Neural cell (in vitro differentiated cells): ENCODE data around the gene SPAM1. TPM values are rescaled to one million over a fixed set of nuclear protein-coding genes. Genes with fewer than 3 reads are reported as not detected.

Experiments used
- H2AFZ ChIP-seq: fragments of 200-600, 300-800 bp; sonication (generic), shearing (Covaris generic); 2 replicates; pipeline ENCODE4 v1.6.0; 2014; ENCODE audit warnings: low read depth, mild to moderate bottlenecking, antibody characterized with exemption, low read length, moderate library complexity
- H3F3A ChIP-seq: fragments of 200-600 bp; shearing (Covaris generic); 2 replicates; pipeline ENCODE4 v1.6.1; 2016; ENCODE audit warnings: mild to moderate bottlenecking, moderate library complexity, mixed read lengths, antibody characterized with exemption, low read length; ENCODE audit not compliant: insufficient read depth, poor library complexity, severe bottlenecking
- H3K27ac ChIP-seq: fragments of 200-600, 300-800 bp; sonication (generic), shearing (Covaris generic); 2 replicates; pipeline ENCODE4 v1.5.1; 2014; ENCODE audit warnings: mild to moderate bottlenecking, low read length, moderate library complexity
- H3K27me3 ChIP-seq: fragments of 300-800, 200-600 bp; sonication (generic), shearing (Covaris generic); 2 replicates; pipeline ENCODE4 v1.6.0; 2014; ENCODE audit warnings: mild to moderate bottlenecking, low read depth, low read length, moderate library complexity; ENCODE audit not compliant: insufficient read depth
- H3K36me3 ChIP-seq: fragments of 300-800, 200-600 bp; sonication (generic), shearing (Covaris generic); 2 replicates; pipeline ENCODE4 v1.5.1; 2014; ENCODE audit warnings: mild to moderate bottlenecking, antibody characterized with exemption, low read length, moderate library complexity; ENCODE audit not compliant: insufficient read depth
- H3K4me2 ChIP-seq: fragments of 300-800, 200-600 bp; sonication (generic), shearing (Covaris generic); 2 replicates; pipeline ENCODE4 v1.6.0; 2014; ENCODE audit warnings: mild to moderate bottlenecking, low read length
- H3K4me3 ChIP-seq: fragments of 300-800, 200-600 bp; sonication (generic), shearing (Covaris generic); 2 replicates; pipeline ENCODE4 v1.5.1; 2014; ENCODE audit warnings: mild to moderate bottlenecking, low read length, moderate library complexity
- H3K79me2 ChIP-seq: fragments of 200-600 bp; shearing (Covaris generic); replicated peaks from 2 replicates; pipeline ENCODE4 v1.6.0; 2014; ENCODE audit warnings: mild to moderate bottlenecking, low read length, moderate library complexity; ENCODE audit not compliant: insufficient read depth
- H3K9ac ChIP-seq: fragments of 300-800, 200-600 bp; sonication (generic), shearing (Covaris generic); 2 replicates; pipeline ENCODE4 v1.6.1; 2016; ENCODE audit warnings: mild to moderate bottlenecking, low read length, mixed read lengths
- H3K9me2 ChIP-seq: fragments of 200-600 bp; shearing (Covaris generic); 2 replicates; pipeline ENCODE4 v1.6.1; 2016; ENCODE audit warnings: mild to moderate bottlenecking, low read length, mixed read lengths; ENCODE audit not compliant: insufficient read depth
- H3K9me3 ChIP-seq: fragments of 200-600, 300-800 bp; sonication (generic), shearing (Covaris generic); 2 replicates; pipeline ENCODE4 v1.6.1; 2016; ENCODE audit warnings: mild to moderate bottlenecking, mixed run types, low read length, moderate library complexity, mixed read lengths
- H4K20me1 ChIP-seq: fragments of 200-600 bp; shearing (Covaris generic); 2 replicates; pipeline ENCODE4 v1.6.1; 2016; ENCODE audit warnings: mild to moderate bottlenecking, mixed run types; ENCODE audit not compliant: insufficient read depth
- EP300 ChIP-seq: fragments of 450-650 bp; conservative IDR thresholded peaks from 2 replicates; pipeline ENCODE4 v1.6.1; 2014; ENCODE audit warnings: antibody characterized with exemption, mild to moderate bottlenecking, moderate library complexity; ENCODE audit not compliant: poor library complexity, severe bottlenecking
- EZH2 ChIP-seq: fragments of 200-600, 300-800 bp; shearing (Covaris generic), sonication (generic); IDR thresholded peaks from 2 replicates; pipeline ENCODE4 v1.6.1; 2014; ENCODE audit warnings: antibody characterized with exemption, low read length, borderline replicate concordance, mild to moderate bottlenecking; ENCODE audit not compliant: insufficient read depth, poor library complexity, severe bottlenecking
- MXI1 ChIP-seq: fragments of 450-650 bp; conservative IDR thresholded peaks from 2 replicates; pipeline ENCODE4 v1.6.1; 2014; ENCODE audit warnings: antibody characterized with exemption, mild to moderate bottlenecking; ENCODE audit not compliant: poor library complexity, severe bottlenecking
- POLR2AphosphoS5 ChIP-seq: IDR thresholded peaks from 2 replicates; pipeline ENCODE4 v1.6.1; 2012
- RAD21 ChIP-seq: fragments of 450-650 bp; conservative IDR thresholded peaks from 2 replicates; pipeline ENCODE4 v1.6.1; 2014; ENCODE audit warnings: antibody characterized with exemption, mild to moderate bottlenecking, moderate library complexity
- SMC3 ChIP-seq: fragments of 450-650 bp; conservative IDR thresholded peaks from 2 replicates; pipeline ENCODE4 v1.6.1; 2014; ENCODE audit warnings: antibody characterized with exemption, mild to moderate bottlenecking, moderate library complexity; ENCODE audit not compliant: poor library complexity
- TAF1 ChIP-seq: IDR thresholded peaks from 2 replicates; pipeline ENCODE4 v1.6.1; 2012; ENCODE audit warnings: low read depth
- polyA plus RNA-seq: library from polyadenylated mRNA; depleted of rRNA; stranded (reverse); fragments of >200 nt; gene quantifications from 2 replicates; pipeline ENCODE4 v1.2.3, GENCODE V29; 2014
- TF ChIP-seq, protein P1 (sequence below): IDR thresholded peaks from 2 replicates; pipeline ENCODE4 v1.6.1; 2012; ENCODE audit warnings: borderline replicate concordance
- TF ChIP-seq, protein P2 (sequence below): fragments of 450-650 bp; IDR thresholded peaks from 2 replicates; pipeline ENCODE4 v1.5.1; 2014; ENCODE audit warnings: antibody characterized with exemption, mild to moderate bottlenecking, moderate library complexity; ENCODE audit not compliant: poor library complexity, severe bottlenecking

The SPAM1 gene
- polyA plus RNA-seq, 1 donor from 2014 or later = not detected

DNA sequence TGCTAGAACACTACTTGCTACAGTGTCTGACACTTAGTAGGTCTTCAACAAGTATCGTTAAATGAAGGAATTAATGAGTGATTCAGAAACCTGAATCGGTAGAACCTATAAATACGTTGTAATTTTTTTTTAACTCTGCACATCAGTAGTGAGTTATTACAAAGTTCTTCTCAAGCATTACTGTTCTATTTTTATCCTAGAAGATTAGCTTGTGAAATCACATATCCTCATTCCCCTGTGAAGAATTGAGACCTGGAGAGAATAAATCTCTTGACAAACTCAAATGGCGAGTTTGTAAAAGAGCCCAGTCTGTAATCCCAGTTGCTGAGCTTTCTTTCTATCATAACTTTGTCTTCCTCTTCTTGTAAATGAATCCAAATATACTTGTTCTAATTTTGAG lies 45.4 kb upstream of the SPAM1 start:
- Histone ChIP-seq H4K20me1 (no peaks in the 10 kb centered on the region), H3F3A (peaks cover 5% of the 10 kb centered on the region), H3K27me3 (no peaks in the 10 kb centered on the region), H3K9me3 (no peaks in the 10 kb centered on the region), H3K79me2 (no peaks in the 10 kb centered on the region), H3K36me3 (no peaks in the 10 kb centered on the region), H2AFZ (no peak overlapping the region), H3K9me2 (no peaks in the 10 kb centered on the region), H3K9ac (no peak overlapping the region), H3K27ac (no peak overlapping the region), H3K4me3 (no peak overlapping the region), H3K4me2 (no peak overlapping the region)
- TF ChIP-seq MXI1 (no peak), RAD21 (no peak), POLR2AphosphoS5 (no peak)
- TF ChIP-seq, protein P1, sequence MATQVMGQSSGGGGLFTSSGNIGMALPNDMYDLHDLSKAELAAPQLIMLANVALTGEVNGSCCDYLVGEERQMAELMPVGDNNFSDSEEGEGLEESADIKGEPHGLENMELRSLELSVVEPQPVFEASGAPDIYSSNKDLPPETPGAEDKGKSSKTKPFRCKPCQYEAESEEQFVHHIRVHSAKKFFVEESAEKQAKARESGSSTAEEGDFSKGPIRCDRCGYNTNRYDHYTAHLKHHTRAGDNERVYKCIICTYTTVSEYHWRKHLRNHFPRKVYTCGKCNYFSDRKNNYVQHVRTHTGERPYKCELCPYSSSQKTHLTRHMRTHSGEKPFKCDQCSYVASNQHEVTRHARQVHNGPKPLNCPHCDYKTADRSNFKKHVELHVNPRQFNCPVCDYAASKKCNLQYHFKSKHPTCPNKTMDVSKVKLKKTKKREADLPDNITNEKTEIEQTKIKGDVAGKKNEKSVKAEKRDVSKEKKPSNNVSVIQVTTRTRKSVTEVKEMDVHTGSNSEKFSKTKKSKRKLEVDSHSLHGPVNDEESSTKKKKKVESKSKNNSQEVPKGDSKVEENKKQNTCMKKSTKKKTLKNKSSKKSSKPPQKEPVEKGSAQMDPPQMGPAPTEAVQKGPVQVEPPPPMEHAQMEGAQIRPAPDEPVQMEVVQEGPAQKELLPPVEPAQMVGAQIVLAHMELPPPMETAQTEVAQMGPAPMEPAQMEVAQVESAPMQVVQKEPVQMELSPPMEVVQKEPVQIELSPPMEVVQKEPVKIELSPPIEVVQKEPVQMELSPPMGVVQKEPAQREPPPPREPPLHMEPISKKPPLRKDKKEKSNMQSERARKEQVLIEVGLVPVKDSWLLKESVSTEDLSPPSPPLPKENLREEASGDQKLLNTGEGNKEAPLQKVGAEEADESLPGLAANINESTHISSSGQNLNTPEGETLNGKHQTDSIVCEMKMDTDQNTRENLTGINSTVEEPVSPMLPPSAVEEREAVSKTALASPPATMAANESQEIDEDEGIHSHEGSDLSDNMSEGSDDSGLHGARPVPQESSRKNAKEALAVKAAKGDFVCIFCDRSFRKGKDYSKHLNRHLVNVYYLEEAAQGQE = no peak
- TF ChIP-seq, protein P2, sequence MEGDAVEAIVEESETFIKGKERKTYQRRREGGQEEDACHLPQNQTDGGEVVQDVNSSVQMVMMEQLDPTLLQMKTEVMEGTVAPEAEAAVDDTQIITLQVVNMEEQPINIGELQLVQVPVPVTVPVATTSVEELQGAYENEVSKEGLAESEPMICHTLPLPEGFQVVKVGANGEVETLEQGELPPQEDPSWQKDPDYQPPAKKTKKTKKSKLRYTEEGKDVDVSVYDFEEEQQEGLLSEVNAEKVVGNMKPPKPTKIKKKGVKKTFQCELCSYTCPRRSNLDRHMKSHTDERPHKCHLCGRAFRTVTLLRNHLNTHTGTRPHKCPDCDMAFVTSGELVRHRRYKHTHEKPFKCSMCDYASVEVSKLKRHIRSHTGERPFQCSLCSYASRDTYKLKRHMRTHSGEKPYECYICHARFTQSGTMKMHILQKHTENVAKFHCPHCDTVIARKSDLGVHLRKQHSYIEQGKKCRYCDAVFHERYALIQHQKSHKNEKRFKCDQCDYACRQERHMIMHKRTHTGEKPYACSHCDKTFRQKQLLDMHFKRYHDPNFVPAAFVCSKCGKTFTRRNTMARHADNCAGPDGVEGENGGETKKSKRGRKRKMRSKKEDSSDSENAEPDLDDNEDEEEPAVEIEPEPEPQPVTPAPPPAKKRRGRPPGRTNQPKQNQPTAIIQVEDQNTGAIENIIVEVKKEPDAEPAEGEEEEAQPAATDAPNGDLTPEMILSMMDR = no peak

DNA sequence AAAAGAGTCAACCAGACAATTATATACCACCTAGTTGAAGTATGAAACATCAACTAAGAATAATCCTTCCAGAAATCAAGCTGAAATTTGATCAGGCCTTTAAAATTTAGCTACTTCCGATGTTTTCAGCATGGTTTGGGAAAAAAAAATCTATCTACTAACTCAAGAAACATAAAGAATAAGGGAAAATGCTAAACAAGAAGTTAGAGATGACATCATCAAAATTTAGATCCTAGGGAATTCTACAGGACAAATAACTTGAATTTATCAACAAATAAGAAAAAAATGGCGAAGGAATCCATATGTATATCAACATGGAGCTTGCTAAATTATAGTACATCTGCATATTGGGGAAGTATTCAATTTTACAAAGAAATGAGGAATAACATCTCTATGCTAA lies 43.7 kb upstream of the SPAM1 start:
- Histone ChIP-seq H3K36me3 (no peaks in the 10 kb centered on the region), H4K20me1 (no peaks in the 10 kb centered on the region), H3K4me3 (no peak overlapping the region), H3K79me2 (no peaks in the 10 kb centered on the region), H2AFZ (no peak overlapping the region), H3F3A (peaks cover 5% of the 10 kb centered on the region), H3K27me3 (no peaks in the 10 kb centered on the region), H3K9ac (no peak overlapping the region), H3K9me3 (no peaks in the 10 kb centered on the region), H3K27ac (no peak overlapping the region), H3K9me2 (no peaks in the 10 kb centered on the region), H3K4me2 (no peak overlapping the region)
- no peak for TF ChIP-seq SMC3
- no peak for TF ChIP-seq MXI1
- no peak for TF ChIP-seq POLR2AphosphoS5
- TF ChIP-seq, protein P1 = no peak
- no peak for TF ChIP-seq EP300
- no peak for TF ChIP-seq EZH2
- TF ChIP-seq, protein P2 = no peak
- no peak for TF ChIP-seq TAF1
- TF ChIP-seq RAD21 = no peak
